HG03196 (cell line): ENCODE data around the gene RAC3.

Experiments used
- ATAC-seq: cut with Tn5 transposase; IDR thresholded peaks from one replicate; pipeline ENCODE4 v1.9.1; 2021; ENCODE audit not compliant: unreplicated experiment

RAC3 gene

DNA sequence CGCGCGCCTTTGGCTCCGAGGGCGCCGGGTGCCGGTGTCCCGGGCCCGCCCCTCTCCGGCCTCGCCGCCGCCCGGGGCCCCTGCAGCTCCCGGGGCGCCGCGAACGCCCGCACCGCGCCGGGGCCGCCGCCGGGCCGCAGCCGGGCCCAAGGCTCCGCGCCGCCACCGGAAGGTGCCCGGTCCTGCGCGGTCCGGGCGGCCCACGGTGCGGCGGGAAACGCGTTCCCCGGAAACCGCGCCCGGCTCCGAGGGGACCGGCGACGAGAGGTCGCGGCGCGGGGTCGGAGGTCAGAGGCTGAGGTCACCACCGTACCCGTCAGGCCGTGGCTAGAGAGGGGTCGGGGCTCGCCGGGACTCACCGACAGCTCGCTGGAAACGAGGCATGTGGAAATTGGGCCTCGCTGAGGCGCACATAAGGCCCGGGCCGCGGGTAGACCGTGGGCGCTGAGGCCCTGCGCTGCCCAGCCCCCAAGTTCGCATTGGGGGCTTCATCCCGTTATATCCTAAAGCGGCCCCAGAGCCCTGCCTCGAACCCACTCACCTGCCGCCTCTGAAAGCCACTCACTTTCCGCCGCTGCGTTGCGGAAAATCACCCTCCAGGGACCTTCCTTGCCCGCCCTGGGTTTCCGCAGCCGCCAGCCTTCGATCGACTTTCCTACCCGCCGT is 34.3 kb downstream of the RAC3 start, which contains the start of gene DUS1L:
Gene DUS1L (minus strand): TSS at position 167 of the 666 bp plus-strand sequence. CDS start 745 bp downstream, outside the sequence.
- no peak for ATAC-seq

DNA sequence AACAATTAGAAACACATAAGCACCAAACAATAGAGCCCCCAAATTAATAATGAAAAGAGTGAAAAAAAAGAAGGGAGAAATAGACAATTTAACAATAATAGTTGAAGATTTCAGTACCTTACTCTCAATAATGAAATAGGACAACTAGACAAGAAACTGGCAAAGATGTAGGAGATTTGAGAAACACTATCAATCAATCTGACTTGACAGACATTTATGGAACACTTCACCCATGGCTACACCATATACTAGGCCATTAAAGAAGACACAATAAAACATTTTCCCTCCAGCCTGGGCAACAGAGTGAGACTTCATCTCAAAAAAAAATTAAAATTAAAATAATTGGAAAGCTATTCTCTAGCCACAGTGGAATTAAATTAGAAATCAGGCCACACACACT is 39.1 kb downstream of the RAC3 start:
- no peak for ATAC-seq

DNA sequence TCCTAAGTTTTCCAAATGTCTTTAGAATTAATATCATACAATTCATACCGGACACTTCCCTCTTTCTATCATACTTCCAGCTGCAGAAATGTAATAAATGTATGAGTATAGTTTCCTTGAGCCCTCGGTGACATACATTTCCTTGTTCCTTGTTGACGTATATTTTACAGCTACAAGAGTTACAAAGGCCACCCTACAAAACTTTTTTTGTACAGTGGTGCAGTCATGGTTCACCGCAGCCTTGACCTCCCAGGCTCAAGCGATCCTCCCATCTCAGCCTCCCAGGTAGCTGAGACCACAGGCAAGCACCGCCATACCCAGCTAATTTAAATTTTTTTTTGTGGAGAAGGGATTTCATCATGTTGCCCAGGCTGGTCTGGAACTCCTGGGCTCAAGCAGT is 41.3 kb downstream of the RAC3 start:
- no peak for ATAC-seq

DNA sequence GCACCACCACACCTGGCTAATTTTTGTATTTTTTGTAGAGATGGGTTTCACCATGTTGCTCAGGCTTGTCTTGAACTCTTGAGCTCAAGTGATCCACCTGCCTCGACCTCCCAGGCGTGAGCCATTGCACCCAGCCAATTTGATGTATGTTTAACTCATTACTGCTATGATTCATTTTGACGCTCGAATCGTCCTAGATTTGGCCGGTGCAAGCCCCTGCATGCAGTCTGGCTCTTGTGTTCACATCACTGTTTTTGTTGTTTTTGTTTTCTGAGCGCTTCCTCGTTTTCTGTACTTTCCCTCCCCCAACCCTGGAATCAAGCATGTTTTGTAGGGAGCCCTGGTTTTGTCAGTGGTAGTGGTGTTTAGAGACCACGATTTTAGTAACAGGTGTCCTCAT is 42.0 kb downstream of the RAC3 start:
- no peak for ATAC-seq

DNA sequence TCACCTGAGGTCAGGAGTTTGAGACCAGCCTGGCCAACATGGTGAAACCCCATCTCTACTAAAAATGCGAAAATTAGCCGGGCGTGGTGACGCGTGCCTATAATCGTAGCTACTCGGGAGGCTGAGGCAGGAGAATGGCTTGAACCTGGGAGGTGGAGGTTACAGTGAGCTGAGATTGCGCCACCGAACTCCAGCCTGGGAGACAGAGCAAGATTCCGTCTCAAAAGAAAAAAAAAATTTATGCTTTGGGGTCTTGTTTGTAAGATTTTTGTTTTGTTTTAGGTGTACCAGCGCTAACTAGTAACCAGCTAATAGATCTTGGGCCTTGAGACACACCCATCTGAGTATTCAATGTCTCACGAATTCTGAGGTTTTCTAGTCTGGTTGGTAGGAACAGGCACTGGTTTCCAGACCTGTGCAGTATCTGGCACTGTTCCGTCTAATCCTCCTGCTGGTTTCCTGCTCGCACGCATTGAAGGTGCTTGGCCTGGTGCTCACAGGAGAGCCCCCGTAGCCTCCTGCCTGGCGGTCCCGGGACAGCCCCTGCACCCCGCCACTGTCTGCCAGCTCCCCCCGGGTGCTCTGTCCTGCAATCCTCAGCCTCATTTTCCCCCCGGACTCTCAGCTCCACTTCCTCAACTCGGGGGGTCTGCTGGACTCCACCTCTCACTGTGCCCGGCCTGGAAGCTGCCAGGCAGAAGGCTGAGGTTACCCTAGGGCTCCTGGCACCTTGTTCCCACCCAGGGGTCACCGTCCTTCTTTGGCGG is 44.7 kb downstream of the RAC3 start:
- no peak for ATAC-seq

DNA sequence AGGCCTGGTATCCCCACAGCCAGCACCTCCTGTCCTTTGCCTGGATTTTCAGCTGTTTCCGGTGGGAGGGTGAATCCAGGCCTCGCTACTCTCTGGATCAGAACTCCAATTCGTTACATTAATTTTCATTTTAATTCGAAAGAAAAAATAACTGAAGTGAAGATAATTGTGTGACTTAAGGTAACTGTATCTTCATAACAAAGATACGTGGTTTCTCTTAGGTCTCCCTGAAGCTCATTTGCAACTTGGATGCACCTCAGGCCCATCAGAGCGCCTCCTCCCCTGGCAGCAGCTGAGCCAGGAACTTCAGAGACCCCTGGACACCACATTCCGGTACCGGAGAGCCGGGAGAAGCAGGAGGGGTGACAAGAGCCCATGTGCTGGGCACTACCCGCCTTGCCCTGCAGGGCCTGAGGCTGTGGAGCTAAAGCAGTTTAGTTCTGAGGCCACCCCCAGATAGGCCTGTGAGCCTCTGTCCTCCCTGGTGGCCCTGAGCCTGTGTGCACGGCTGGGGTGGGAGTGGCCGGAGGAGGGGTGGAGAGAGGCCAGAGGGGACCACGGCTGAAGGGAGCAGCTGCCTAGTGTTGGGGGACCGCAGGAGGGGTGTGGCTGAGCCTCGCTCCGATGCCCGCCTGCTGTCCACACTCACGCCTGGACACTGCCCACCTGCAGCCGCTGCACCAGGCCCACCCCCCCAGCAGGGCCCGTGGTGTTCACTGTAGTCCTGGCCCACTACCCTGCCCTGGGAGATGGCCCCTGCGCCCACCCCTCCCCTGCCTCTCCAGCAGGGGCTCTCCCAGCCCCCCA is 45.5 kb downstream of the RAC3 start:
- no peak for ATAC-seq

DNA sequence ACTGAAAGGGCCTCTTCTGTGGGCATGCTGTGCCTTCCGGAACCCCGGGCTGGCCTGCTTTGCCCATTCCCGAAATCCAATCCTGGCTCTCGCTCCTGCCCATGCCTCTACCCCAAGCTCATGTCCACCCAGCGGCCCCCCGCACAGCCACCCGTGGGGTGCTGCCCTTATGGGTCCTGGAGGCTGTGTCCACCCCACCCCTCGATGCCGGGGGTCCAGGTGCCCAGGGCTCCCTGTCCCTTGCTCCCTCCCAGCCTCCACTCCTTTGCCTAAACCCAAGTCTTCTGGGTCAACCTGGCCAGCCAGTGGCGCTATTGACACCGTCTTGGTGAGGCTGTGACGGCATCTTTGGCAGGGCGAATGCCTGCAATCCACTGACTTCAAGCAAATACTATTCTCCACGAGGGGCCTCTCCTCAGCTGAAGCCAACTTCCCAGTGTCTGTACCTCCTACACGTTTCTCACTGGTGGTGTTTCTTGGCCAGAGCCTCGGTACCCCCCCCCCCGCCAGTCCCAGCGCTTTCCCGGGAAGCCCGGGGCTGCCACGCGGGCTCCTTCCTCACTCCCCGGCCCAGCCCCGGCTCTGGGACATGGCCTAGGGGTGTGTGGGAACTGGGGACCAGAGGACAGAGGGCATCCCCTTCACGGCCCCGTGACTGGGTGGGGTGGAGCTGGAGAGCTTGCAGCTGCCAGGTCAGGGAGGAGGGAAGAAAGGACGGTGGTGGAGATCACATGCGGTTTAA is 46.3 kb downstream of the RAC3 start:
- ATAC-seq, result no peak

DNA sequence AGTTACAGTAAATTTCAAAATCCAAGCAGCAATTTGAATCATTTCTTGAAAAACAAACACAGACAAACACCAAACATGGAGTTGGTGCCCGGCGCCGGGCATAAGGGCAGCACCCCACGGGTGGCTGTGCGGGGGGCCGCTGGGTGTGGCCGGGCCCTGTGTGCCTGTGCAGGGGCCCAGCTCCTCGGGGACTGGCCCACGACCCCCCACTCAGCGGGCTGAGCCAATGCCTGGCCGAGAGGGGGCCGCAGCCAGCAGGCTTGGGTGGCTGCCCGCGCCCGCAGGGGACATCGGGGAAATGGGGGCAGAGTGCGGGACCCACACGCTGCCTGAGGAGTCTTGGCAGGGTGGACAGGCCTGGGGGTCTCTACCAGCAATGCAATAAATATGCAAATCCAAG is 47.0 kb downstream of the RAC3 start:
- ATAC-seq, result no peak

DNA sequence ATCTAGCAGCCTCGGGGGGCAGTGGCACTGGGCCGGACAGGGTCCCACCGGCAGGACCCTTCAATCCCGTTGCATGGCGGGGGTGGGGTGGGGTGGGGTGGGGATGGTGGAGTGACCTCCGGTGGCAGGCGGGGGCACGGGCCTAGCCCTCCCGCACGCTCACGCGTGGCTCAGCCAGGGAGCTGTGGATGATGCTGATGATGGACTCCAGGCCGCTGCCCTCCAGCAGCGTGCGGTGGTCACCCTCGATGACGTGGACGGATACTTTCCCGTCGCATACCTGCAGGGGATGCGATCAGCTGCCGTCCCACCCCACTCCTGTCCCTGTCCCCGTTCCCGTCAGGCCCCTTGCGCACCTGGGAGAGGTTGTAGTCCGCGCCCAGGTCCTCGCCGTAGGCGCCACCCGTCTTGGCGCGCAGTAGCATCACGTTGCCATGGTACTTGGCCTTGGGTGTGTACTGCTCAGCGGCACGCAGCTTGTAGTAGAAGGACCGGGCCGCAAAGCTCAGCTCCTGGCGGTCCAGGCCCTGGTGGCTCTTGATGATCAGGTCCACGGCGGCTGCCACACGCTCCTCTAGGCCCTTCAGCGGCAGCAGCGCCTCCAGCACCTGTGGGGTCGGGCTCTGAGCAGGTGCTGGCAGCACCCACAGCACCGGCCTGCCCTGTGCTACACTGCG is 47.7 kb downstream of the RAC3 start:
- ATAC-seq, result no peak

DNA sequence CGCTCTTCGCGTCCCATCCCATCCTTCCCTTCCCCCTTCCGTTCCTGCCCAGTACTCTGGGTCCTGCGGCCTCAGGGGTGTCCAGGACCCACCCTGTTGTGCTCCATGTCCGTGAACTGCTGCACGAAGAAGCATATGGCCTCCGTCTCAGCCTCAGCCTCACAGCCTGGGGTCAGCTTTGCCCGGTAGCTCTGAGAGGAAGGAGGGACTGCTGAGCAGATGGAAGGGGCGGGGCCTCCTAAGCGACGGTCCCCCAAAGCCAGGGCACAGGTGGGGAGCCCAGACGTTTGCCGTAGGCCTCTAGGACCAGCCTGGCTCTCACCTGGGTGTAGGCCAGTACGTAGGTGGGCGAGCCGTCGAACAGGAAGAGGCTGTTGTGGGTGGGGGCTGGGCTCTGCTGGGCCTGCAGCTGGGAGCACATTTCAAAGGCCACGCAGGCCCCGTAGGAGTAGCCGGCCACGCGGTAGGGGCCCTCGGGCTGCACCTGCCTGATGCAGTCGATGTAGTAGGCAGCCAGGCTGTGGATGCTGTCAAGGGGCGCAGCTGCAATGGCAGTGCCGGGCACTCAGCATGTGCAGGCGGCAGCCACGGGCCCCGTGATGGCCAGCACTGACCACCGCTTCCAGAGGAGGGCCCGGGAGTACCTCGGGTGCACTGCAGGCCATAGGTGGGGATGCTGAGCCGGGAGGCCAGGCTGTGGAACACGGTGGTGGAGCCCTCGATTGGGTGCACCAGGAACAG is 48.7 kb downstream of the RAC3 start:
- ATAC-seq, result no peak

DNA sequence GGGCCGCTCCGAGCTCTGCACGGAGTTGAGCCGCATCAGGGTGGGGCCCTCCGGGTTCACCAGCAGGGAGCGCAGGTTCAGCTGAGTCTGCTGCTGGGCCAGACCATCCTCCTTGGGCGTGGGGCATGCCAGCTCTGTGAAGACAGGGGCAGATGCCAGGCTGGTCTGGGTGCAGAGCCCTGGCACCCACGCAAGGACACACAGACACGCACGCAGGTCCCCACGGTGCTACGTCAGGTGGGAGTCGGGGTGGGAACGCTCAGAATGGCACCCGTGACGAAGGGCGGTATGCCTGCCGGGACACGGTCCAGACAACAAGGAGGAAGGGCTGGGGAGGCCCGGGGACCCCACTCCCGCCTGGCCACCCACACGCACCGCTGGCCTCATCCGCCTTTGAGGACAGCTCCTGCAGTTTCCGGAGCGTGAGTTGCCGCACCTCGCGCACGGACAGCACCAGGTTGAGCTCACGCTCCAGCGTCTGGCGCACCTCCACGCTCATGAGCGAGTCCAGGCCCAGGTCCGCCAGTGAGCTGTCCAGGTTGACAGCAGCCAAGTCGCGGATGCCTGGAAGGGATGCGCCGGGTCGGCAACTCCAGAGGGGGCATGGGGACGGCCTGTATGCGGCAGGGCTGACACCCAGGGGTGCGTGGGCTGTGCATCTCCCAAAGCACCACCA is 49.4 kb downstream of the RAC3 start:
- no peak for ATAC-seq

DNA sequence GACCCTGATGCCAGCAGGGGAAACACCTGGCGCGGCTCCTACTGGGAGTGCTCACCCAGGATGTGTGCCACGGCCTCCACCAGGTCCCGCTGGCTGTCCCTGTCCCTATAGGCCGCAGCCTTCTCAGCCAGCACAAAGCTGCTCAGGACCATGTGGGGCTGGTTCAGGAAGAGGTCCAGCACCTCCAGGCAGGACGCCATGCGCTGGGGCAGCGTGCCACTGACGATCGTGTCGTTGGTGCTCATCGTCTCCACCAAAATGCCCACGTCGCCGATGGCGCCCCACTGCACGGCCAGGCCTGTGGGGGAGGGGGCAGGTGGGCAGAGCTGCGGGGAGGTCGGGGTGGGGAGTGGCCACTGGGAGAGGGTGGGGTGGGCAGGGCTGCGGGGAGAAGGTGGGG is 50.1 kb downstream of the RAC3 start:
- ATAC-seq, result no peak

DNA sequence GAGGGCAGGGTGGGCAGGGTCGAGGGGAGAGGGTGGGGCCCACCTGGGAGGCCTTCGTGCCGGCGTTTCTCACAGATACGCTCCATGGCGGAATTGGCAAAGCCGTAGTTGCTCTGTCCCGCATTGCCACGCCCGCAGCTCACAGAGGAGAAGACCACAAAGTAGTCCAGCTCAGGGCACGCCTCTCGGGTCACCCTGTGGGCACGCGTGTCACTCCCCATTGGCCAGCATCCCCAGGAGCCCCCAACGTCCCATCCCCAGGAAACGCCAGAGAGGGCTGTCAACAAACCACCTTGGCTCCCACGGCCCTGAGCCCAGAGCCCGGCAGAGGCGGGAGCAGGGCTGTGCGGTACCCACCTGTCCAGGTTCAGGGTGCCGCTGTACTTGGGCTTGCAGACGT is 50.5 kb downstream of the RAC3 start:
- ATAC-seq, result no peak

DNA sequence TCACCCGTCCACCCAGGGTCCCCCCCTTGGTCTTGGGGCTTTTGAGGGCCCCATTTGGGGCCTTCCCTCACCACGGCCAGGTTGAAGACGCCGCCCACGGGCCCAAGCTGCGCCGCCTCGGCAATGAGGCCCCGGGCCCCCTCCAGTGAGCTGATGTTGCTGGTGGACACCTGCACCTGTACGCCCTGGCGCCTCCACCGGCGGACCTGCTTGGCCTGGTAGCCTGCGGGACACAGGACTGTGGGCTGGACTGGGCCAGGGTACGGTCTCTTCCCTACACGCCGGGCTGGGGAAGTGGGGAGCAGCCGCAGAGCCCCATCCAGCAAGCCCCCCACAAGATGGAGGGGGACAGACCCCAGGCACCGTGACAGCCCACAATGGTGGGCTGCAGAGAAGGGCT is 51.0 kb downstream of the RAC3 start:
- ATAC-seq, result no peak

DNA sequence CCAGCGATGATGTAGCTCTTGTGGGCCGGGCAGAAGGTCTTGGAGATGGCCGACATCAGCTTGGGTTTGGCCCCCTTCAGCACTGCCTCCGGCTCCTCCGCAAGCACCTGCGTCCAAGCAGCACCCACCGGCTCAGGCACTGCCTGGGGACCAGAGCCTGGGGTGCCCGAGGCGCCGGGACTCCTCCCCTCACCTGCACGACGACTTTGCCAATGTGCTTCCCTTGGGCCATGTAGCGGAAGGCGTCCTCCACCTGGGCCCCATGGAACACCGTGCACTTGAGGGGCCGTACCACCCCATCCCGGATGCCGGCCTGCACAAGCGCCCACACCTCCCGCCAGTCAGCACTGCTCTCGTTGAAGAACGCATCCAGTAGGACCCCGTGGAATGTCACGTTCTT is 51.5 kb downstream of the RAC3 start:
- no peak for ATAC-seq
